ENCODE results near the gene DIO3. TPM values are rescaled to one million over a fixed set of nuclear protein-coding genes. Genes with fewer than 3 reads are reported as not detected.
"Not testable (repeated sequence)": the region's sequence is repeated elsewhere in the genome, so short reads cannot be mapped to it uniquely, and the experiment has no call there.

DIO3 gene
- total and polyA plus RNA-seq, 8 donors, result 0.12 to 2.1 (median 0.79) TPM

GRCh38 chr14:101571004-101571403 is 9.7 kb downstream of the DIO3 start:
- no peak for DNase-seq
- TF ChIP-seq CTCF (IDR thresholded peaks at IDR 0.05), result no peak
- no peaks in the 10 kb centered on the region for H3K36me3 ChIP-seq
- H3K9me3 ChIP-seq, result no peaks in the 10 kb centered on the region
- 49 to 70% methylated on average over 5 of the region's 5 CpGs for WGBS, 2 donors
- H3K27ac ChIP-seq, result no peak overlapping the region
- no peaks in the 10 kb centered on the region for H3K4me1 ChIP-seq
- H3K4me3 ChIP-seq, result no peak overlapping the region
- H3K27me3 ChIP-seq, result peaks cover 0 to 10% (median 0%) of the 10 kb centered on the region in 4 donors
- no peak for FAIRE-seq
- intact Hi-C loops (cut with DNase I), result no loop called here
- ATAC-seq, result no peak

GRCh38 chr14:101572526-101572925 is 11.2 kb downstream of the DIO3 start:
- H3K27me3 ChIP-seq; ATAC-seq; DNase-seq; H3K9me3 ChIP-seq; H3K4me3 ChIP-seq; H3K36me3 ChIP-seq; H3K27ac ChIP-seq; intact Hi-C loops (cut with DNase I); FAIRE-seq; H3K4me1 ChIP-seq: not testable (repeated sequence)
- WGBS, 2 donors, result 72 to 85% methylated on average over 6 of the region's 6 CpGs

- TF ChIP-seq CTCF (IDR thresholded peaks at IDR 0.05), result no peak
- FAIRE-seq (no peak), ATAC-seq (no peak), DNase-seq (peak in 1 of 6 donors; percentile 13)
- 73 to 80% methylated on average over 8 of the region's 8 CpGs for WGBS, 2 donors
- no peak overlapping the region for H3K27ac ChIP-seq
- intact Hi-C loops (cut with DNase I), result no loop called here
- no peaks in the 10 kb centered on the region for H3K4me1 ChIP-seq
- H3K9me3 ChIP-seq, result no peaks in the 10 kb centered on the region
- no peaks in the 10 kb centered on the region for H3K36me3 ChIP-seq
- peaks cover 0 to 7% (median 0%) of the 10 kb centered on the region in 4 donors for H3K27me3 ChIP-seq
- no peak overlapping the region for H3K4me3 ChIP-seq
These were observed 12.0 kb downstream of the DIO3 start for GRCh38 chr14:101573289-101573688.

- no peak overlapping the region for H3K27ac ChIP-seq
- 65 to 66% methylated on average over 4 of the region's 4 CpGs for WGBS, 2 donors
- no peaks in the 10 kb centered on the region for H3K36me3 ChIP-seq
- intact Hi-C loops (cut with DNase I), result no loop called here
- peaks cover 0 to 7% (median 0%) of the 10 kb centered on the region in 4 donors for H3K27me3 ChIP-seq
- peak in 1 of 6 donors; percentile 21 for DNase-seq
- no peak for ATAC-seq
- FAIRE-seq, result no peak
- H3K9me3 ChIP-seq, result no peaks in the 10 kb centered on the region
- no peaks in the 10 kb centered on the region for H3K4me1 ChIP-seq
- TF ChIP-seq CTCF (IDR thresholded peaks at IDR 0.05), result no peak
- H3K4me3 ChIP-seq, result no peak overlapping the region
These were observed 14.3 kb downstream of the DIO3 start for GRCh38 chr14:101575581-101575980.

GRCh38 chr14:101577221-101577909 is 16.1 kb downstream of the DIO3 start:
- FAIRE-seq, result no peak
- Histone ChIP-seq H3K4me3 (no peak overlapping the region), H3K9me3 (no peaks in the 10 kb centered on the region), H3K4me1 (no peaks in the 10 kb centered on the region), H3K36me3 (no peaks in the 10 kb centered on the region), H3K27me3 (peaks cover 0 to 7% (median 0%) of the 10 kb centered on the region in 4 donors), H3K27ac (no peak overlapping the region)
- no peak for TF ChIP-seq CTCF (IDR thresholded peaks at IDR 0.05)
- peak in 1 of 6 donors; percentile 27 for DNase-seq
- no peak for ATAC-seq
- WGBS, 2 donors, result 75 to 85% methylated on average over 10 of the region's 10 CpGs
- intact Hi-C loops (cut with DNase I), result no loop called here
